Measurements from ENCODE around the gene INSYN2B. TPM values are rescaled to one million over a fixed set of nuclear protein-coding genes. Genes with fewer than 3 reads are reported as not detected.

INSYN2B gene
- total RNA-seq, 4 donors from 2014 or later, result not detected

GRCh38 chr5:169978714-169979113, 1.6 kb downstream of the INSYN2B start:
- no peaks in the 10 kb centered on the region for H3K27me3 ChIP-seq
- 23 to 34% methylated on average over 7 of the region's 7 CpGs for WGBS, 2 donors
- no peak overlapping the region for H3K27ac ChIP-seq
- intact Hi-C loops (cut with DNase I), result no loop called here
- H3K9me3 ChIP-seq, result no peaks in the 10 kb centered on the region
- TF ChIP-seq POLR2A (IDR thresholded peaks at IDR 0.05), result no peak
- TF ChIP-seq, protein P1, sequence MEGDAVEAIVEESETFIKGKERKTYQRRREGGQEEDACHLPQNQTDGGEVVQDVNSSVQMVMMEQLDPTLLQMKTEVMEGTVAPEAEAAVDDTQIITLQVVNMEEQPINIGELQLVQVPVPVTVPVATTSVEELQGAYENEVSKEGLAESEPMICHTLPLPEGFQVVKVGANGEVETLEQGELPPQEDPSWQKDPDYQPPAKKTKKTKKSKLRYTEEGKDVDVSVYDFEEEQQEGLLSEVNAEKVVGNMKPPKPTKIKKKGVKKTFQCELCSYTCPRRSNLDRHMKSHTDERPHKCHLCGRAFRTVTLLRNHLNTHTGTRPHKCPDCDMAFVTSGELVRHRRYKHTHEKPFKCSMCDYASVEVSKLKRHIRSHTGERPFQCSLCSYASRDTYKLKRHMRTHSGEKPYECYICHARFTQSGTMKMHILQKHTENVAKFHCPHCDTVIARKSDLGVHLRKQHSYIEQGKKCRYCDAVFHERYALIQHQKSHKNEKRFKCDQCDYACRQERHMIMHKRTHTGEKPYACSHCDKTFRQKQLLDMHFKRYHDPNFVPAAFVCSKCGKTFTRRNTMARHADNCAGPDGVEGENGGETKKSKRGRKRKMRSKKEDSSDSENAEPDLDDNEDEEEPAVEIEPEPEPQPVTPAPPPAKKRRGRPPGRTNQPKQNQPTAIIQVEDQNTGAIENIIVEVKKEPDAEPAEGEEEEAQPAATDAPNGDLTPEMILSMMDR (IDR thresholded peaks at IDR 0.05), result no peak
- H3K36me3 ChIP-seq, result no peaks in the 10 kb centered on the region
- H3K4me3 ChIP-seq (replicated peaks in 1 of 3), result no peak overlapping the region
- peaks cover 0 to 10% of the 10 kb centered on the region in 2 donors for H3K4me1 ChIP-seq
- no peak for DNase-seq

DNA sequence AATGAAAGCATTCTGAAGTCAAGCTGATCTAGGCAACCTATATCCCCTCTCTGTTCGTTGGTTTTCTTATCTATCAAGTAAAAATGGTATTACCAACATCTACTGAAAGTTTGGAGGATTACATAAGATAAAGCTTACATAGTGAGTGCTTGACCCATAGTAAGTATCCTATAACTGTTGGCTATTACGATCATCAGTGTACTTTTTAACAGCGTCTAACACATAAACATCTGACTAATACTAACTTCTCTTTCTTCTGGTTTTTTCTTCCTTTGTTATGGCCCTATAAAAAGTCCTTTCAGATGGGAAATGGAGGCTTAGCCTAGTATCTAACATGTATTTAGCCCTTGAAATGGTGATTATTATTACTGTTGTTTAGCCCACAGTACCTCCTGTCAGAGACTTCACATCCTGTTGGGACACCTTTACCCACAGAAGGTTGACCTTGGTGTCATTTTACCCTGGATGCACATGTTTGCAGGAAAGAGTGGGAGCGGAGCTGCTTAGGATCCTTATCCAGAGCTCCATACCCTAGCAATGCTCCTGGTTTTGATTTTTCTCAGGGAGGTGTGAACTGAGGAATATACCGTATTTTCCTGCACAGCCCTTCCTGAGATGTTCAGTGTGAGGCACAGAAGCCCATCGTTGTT, 6.0 kb downstream of the INSYN2B start:
- Histone ChIP-seq H3K27ac (no peak overlapping the region), H3K9me3 (no peaks in the 10 kb centered on the region), H3K4me3 (replicated peaks in 1 of 3) (no peak overlapping the region), H3K27me3 (no peaks in the 10 kb centered on the region), H3K4me1 (peaks cover 0 to 5% of the 10 kb centered on the region in 2 donors), H3K36me3 (no peaks in the 10 kb centered on the region)
- TF ChIP-seq, protein P1 (IDR thresholded peaks at IDR 0.05), result no peak
- TF ChIP-seq POLR2A (IDR thresholded peaks at IDR 0.05), result no peak
- no peak for DNase-seq
- 80 to 85% methylated on average over 6 of the region's 6 CpGs for WGBS, 2 donors
- intact Hi-C loops (cut with DNase I), result no loop called here

DNA sequence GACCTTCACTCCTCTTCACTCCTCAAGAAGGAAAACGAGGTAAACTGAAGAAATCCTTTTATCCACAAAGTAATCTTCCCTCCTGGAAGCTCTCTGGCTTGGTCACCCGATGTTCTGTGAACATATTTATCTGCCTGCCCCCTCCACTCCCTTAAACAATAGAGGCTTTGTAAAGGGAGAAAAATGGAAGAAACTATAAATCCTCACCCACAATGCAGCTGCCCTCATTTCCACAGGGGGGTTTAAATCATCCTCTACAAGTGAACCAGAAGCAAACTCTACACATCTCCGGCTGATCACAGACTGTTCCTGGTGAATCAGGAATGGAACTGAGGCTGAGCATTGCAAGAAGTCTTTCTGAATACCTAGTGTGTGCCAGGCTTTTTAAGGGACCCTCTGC, 7.2 kb downstream of the INSYN2B start:
- no peaks in the 10 kb centered on the region for H3K36me3 ChIP-seq
- WGBS, 2 donors, result 72 to 76% methylated on average over 3 of the region's 3 CpGs
- no peak for TF ChIP-seq POLR2A (IDR thresholded peaks at IDR 0.05)
- TF ChIP-seq, protein P1 (IDR thresholded peaks at IDR 0.05), result no peak
- DNase-seq, result no peak
- H3K4me1 ChIP-seq, result no peaks in the 10 kb centered on the region
- no peaks in the 10 kb centered on the region for H3K9me3 ChIP-seq
- H3K27me3 ChIP-seq, result no peaks in the 10 kb centered on the region
- H3K4me3 ChIP-seq (replicated peaks in 1 of 3), result no peak overlapping the region
- no peak overlapping the region for H3K27ac ChIP-seq
- intact Hi-C loops (cut with DNase I), result no loop called here

- no peak for DNase-seq
- TF ChIP-seq, protein P1 (IDR thresholded peaks at IDR 0.05), result no peak
- TF ChIP-seq POLR2A (IDR thresholded peaks at IDR 0.05), result no peak
- Histone ChIP-seq H3K9me3 (no peaks in the 10 kb centered on the region), H3K27ac (no peak overlapping the region), H3K4me1 (no peaks in the 10 kb centered on the region), H3K4me3 (replicated peaks in 1 of 3) (no peak overlapping the region), H3K36me3 (no peaks in the 10 kb centered on the region), H3K27me3 (no peaks in the 10 kb centered on the region)
- intact Hi-C loops (cut with DNase I), result no loop called here
- WGBS, 2 donors, result 88 to 96% methylated on average over 1 of the region's 1 CpG
These were observed 8.5 kb downstream of the INSYN2B start for GRCh38 chr5:169971780-169972179.

GRCh38 chr5:169970911-169971765, 9.2 kb downstream of the INSYN2B start:
- intact Hi-C loops (cut with DNase I), result no loop called here
- no peak overlapping the region for H3K4me3 ChIP-seq (replicated peaks in 1 of 3)
- H3K4me1 ChIP-seq, result no peaks in the 10 kb centered on the region
- H3K27me3 ChIP-seq, result no peaks in the 10 kb centered on the region
- no peak overlapping the region for H3K27ac ChIP-seq
- TF ChIP-seq, protein P1 (IDR thresholded peaks at IDR 0.05), result no peak
- no peak for TF ChIP-seq POLR2A (IDR thresholded peaks at IDR 0.05)
- WGBS, 2 donors, result 55 to 58% methylated on average over 8 of the region's 8 CpGs
- no peaks in the 10 kb centered on the region for H3K36me3 ChIP-seq
- H3K9me3 ChIP-seq, result no peaks in the 10 kb centered on the region
- DNase-seq, result peak in 1 of 2 donors; percentile 1

All from thyroid gland (tissue), 4 donors.